ENCODE results near the gene ATRIP.
A peak's percentile ranks its signal among the peaks of the same experiment; 100 is the strongest.
"Not testable (repeated sequence)": the region's sequence is repeated elsewhere in the genome, so short reads cannot be mapped to it uniquely, and the experiment has no call there.

The ATRIP gene

DNA sequence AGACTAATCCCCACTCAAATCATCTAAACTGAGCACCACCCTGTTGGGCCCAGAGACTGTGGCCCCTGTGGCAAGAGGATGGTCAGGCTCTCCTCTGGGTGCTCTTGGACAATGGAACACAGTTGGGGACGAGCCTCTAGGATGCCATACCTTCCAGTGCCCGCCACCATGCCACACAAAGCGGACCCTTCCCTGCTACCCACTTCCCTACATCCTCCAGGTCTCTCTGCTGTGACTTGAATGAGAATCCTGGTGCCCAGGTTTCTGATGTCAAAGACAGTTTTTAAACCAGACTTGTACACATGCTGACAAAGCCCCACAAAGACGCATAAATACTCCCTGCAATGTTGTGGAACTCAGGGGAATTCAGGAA, 11.3 kb upstream of the ATRIP start:
- peak overlapping the region; percentile 92 for H3K27ac ChIP-seq
- DNase-seq (ENCODE audit: low read depth, low spot score): no peak

DNA sequence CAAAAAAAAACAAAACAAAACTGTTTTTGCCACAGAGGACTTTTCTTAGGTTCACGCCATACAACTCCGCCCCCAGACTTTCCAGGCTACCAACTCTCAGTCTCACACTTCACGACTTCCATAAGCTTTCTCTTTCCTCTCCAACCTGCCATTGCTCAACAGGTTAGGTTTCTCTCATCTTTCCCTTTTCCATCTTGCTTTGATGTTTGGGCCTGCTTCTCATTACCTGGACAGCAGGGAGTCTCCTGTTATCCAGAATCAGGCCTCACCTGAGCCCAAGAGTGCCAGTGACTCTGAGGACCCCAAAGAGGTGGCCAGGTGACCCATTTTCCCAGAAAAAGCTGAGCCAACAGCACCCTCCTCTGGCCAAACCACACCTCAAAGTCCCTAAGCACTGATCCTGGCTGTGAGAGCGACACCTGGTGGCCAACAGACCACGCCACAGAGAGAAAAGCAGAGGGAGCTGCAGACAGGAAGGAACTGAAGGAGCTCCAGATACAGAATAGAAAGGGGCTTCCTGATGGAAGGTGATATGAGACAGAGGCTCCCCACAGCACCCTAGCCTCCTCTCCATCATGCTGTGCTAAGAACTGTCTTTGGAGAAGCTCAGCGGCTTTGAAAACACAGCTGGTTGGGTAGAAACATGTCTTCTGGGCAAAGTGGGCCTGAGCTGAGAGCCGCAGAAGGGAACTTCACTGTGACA, 10.6 kb upstream of the ATRIP start:
- H3K27ac ChIP-seq: peak overlapping the region; percentile 92
- DNase-seq (ENCODE audit: low read depth, low spot score): peak; percentile 44

DNA sequence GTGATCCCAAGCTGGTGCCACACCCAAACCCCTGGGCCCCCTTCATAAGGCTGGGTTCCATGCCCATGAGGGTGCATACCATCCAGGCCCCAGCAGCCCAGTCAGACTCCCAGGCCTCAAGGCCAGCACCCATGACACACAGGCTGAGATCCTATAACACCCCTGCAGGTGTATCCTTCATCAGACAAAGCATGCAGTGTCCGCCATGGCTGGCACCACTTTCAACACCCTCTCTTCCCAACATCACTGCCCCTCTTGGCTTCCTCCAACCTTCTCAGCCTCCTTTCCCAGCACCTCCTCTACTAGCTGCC, 10.1 kb upstream of the ATRIP start:
- no peak overlapping the region for H3K27ac ChIP-seq
- DNase-seq (ENCODE audit: low read depth, low spot score): no peak

DNA sequence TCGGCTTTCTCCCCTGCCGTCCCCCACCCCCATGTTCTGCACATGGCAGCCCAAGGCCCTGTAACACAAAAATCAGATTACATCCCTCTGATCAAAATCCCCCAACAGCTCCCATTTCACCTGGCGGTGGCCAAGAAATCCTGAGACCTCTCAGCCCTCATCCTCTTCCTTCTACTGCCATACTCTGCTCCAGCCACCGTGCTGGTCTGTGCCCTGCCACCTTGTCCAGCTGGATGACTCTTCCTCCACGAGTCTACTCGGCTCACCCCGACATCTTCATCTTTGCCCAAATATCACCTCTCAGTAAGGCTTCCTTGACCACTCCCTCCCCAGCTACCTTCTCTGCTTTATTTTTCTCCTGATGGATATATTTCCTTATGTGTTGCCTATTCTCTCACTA, 9.7 kb upstream of the ATRIP start:
- H3K27ac ChIP-seq: no peak overlapping the region
- DNase-seq (ENCODE audit: low read depth, low spot score): no peak

DNA sequence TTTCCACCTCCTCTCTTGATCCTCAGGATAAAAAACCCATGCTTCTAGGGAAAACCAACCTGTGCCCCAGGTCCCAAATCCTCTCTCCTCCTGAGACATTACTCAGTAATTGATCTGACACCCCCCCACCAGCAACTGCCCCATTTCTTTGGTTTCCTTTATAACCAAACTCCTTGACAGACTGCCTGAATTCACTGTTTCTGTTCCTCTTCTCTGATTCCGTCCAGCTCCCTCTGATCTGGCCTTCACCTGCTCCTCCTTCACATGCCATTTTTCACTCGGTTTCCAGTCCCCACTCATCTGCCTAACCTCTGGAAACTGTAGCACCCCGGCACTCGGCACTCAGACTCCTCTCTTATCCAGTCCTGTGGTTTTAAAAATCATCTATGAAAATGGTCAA, 8.7 kb upstream of the ATRIP start:
- H3K27ac ChIP-seq: no peak overlapping the region
- no peak for DNase-seq (ENCODE audit: low read depth, low spot score)

DNA sequence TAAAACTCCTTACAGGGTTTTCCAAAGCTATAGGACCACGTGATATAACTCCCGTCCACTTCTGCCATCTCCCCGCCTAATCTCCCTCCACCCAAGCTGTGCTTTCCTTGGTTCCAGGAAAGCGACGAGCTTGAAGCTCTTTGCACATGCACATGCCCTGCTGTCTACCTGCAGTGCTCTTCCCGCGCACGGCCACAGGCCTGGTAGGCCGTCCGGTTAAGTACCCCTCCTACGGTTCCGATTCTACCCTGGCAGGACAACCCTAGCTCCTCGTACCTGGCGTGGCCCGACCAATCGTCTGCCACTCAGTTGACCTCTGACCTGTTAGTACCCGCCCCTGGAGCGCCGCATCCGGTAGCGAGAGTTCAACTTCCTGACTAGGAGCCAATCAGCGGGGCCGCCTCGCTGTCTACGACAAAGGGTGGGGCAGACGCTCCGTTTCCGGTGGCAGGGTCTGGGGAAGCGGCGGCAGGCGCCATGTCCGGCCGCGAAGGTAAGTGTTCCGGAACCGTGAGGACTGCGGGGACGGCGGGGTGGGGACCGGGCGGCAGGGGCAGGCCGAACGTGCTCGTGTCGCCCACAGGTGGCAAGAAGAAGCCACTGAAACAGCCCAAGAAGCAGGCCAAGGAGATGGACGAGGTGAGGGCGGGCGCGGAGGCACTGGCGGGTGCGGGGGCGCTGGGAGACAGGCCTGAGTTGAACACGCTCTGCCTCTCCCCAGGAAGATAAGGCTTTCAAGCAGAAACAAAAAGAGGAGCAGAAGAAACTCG, 6.5 kb upstream of the ATRIP start, which contains the start of the genes CCDC51 and TMA7:
Gene CCDC51 (minus strand): TSS at position 300 of the 770 bp plus-strand sequence. CDS start 4,991 bp downstream, outside the sequence.
Gene TMA7 (plus strand): TSS at position 438 of the 770 bp plus-strand sequence. CDS start 40 bp downstream, at position 478.
- peak; percentile 84 for DNase-seq (ENCODE audit: low read depth, low spot score)
- peak within 1 kb of the TSS; percentile 86 for H3K27ac ChIP-seq

DNA sequence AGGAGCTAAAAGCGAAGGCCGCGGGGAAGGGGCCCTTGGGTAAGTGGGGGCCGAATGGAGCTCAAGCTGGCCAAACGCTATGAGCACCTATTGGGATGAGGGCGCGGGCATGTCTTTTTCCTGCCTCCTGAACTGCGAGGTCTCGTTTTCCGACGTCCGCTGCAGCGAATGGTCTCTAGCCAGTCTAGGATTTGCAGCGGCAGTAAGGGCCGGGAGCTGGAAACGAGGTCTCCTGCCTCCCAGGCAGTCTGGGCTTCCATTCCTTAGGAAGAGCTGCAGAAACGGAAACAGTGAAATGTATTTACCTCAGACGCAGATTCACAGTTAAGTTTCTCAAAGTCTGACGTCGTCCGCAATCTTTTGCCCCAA, 6.0 kb upstream of the ATRIP start:
- H3K27ac ChIP-seq: peak overlapping the region; percentile 86
- no peak for DNase-seq (ENCODE audit: low read depth, low spot score)

DNA sequence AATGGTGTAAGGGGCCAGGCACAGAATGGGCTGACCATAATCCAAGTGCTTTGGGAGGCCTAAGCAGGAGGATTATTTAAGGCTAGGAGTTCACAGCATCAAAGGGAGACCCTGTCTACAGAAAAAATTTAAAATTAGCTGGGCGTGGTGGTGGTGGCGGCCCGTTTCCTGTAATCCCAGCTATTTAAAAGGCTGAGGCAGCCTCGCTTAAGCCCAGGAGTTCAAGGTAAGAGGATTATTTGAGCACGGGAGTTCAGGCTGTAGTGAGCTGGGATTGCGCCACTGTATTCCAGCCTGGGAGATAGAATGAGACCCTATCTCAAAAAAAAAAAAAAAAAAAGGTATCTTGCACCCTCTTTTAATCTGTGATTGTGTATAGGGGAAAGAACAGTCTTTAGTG, 4.6 kb upstream of the ATRIP start:
- DNase-seq (ENCODE audit: low read depth, low spot score): no peak
- H3K27ac ChIP-seq: peak overlapping the region; percentile 86

DNA sequence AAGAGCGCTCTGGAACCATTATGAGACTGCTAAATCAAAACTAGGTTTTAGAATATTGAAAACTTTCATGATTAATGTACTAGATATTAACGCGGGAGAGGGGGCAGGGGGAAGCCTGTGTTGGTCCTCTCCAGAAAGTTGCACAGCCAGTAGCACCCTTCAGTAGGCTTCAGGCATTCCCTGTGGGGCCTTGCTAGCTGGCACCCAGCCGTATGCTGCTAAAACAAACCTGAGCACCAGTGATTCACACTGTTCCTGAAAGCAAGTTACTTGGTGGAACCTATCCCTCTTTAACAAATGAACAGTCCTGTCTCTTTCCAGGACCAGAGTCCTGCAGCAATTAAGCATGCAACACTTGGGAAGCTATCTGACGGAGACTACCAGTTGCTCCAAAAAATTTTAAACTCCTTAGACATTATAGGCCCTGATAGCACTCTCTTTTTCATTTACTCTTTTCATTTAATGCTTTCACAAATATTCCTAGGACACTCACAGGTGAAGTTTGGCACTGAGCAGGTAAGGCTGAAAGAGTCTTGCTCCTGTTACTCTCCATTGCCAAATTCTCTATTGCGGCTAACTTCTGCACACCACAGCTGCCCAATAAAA, 1.2 kb upstream of the ATRIP start:
- DNase-seq (ENCODE audit: low read depth, low spot score): no peak
- no peak overlapping the region for H3K27ac ChIP-seq

DNA sequence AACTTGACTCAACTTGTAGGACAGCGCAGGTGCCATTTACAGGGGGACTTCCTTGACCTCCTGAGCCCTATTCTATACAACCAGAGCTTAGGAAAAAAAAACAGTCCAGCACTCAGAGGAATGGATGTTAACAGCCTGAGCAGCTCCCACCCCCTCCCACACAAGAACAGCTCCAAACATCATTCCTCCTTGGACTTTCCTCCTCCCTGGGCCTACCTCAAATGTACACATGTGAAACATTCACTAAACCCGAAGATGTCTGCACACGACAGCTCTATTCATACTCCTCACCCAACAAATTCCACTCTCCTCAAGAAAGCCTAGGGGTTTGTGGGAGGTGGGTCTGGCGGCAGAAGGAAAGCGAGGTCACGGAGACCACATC, 503 bp upstream of the ATRIP start:
- peak overlapping the region; percentile 72 for H3K27ac ChIP-seq
- no peak for DNase-seq (ENCODE audit: low read depth, low spot score)

DNA sequence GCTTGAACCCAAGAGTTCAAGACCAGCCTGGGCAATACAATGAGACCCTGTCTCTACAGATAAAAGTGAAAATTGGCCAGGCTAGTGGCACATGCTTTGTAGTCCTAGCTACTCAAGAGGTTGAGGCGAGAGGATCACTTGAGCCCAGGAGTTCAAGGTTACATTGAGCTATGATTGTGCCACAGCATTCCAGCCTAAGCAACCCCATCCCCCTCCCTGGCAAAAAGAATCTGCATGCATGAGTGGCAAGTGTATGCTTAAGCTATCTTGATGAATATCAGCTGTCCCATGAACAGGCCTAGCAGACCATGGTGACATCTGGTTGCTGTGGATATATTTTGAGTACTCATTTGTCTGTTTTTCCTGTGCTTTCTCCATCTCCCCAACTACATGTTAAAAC, 4.7 kb downstream of the ATRIP start:
- no peak overlapping the region for H3K27ac ChIP-seq
- no peak for DNase-seq (ENCODE audit: low read depth, low spot score)

DNA sequence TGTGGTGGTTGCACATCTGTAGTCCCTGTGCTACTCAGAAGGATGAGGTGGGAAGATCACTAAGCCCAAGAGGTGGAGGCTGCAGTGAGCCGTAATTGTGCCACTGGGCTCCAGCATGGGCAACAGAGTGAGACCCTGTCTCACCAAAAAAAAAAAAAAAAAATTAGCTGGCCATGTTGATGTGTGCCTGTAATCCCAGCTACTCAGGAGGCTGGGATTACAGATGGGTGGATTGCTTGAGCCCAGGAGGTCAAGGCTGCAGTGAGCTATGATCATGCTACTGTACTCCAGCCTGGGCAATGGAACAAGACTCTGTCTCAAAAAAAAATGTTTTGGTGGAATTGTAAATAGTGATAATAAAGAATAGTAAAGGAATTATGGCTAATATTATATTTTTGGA, 9.9 kb downstream of the ATRIP start:
- DNase-seq (ENCODE audit: low read depth, low spot score): no peak

DNA sequence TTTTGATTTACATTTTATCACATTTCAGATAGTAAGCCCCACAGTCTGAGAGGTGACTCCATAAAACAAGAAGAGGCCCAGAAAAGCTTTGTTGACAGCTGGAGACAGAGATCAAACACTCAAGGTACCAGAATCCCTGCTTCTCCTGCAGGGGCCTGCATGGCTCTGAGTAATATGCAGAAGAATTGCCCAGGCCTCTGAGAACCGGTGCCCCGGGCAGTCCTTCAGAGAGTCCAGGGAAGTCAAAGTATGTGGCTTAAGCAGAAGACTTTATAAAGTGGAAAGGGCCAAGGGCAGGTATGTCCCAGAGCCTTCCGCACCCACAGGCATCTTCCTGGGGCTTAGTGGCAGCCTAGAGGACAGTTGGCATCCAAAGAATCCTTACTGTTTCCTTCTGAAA, 12.8 kb downstream of the ATRIP start:
- DNase-seq (ENCODE audit: low read depth, low spot score): no peak
- H3K27ac ChIP-seq: no peak overlapping the region

More for the DNA sequence above, 9.9 kb downstream of the ATRIP start:
- no peak overlapping the region for H3K27ac ChIP-seq

DNA sequence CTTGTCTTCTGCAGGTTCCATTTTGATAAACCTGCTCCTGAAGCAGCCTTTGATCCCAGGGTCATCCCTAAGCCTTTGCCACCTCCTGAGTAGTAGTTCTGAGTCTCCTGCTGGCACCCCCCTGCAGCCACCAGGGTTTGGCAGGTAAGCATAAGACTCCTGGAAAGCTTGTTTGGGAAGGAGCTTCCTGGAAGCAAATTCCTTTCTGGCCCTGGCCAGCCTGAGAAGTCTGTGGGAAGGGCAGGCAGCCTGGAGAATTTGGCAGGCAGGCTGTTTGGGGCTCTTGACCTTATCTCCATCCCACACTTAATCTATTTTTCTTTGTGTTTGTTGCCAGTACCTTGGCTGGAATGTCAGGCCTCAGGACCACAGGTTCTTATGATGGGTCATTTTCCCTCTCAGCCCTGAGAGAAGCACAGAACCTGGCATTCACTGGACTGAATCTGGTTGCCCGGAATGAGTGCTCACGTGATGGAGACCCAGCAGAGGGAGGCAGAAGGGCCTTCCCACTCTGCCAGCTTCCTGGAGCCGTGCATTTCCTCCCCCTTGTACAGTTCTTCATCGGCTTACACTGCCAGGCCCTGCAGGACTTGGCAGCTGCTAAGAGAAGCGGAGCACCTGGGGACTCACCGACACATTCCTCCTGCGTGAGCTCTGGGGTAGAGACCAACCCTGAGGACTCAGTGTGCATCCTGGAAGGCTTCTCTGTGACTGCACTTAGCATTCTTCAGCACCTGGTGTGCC, 13.4 kb downstream of the ATRIP start:
- no peak for DNase-seq (ENCODE audit: low read depth, low spot score)
- no peak overlapping the region for H3K27ac ChIP-seq

DNA sequence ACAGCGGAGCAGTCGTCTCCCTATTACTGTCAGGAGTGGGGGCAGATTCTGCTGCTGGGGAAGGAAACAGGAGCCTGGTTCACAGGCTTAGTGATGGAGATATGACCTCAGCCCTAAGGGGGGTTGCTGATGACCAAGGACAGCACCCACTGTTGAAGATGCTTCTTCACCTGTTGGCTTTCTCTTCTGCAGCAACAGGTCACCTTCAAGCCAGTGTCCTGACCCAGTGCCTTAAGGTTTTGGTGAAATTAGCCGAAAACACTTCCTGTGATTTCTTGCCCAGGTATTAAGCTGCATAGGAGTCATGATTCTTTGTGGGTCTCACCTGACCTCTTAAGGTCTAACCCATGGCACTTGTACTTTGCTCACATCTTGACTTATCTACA, 14.0 kb downstream of the ATRIP start:
- DNase-seq (ENCODE audit: low read depth, low spot score): no peak
- H3K27ac ChIP-seq: no peak overlapping the region

DNA sequence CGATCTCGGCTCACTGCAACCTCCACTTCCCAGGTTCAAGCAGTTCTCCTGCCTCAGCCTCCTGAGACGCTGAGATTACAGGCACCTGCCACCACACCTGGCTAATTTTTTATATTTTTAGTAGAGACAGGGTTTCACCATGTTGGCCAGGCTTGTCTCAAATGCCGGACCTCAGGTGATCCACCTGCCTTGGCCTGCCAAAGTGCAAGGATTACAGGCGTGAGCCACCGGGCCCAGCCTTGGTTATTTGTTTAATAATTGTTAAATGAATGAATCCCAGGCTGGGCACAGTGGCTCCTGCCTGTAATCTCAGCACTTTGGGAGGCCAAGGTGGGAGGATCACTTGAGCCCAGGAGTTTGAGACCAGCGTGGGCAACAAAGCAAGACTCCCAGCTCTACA, 15.2 kb downstream of the ATRIP start:
- not testable (repeated sequence) for H3K27ac ChIP-seq; DNase-seq (ENCODE audit: low read depth, low spot score)

DNA sequence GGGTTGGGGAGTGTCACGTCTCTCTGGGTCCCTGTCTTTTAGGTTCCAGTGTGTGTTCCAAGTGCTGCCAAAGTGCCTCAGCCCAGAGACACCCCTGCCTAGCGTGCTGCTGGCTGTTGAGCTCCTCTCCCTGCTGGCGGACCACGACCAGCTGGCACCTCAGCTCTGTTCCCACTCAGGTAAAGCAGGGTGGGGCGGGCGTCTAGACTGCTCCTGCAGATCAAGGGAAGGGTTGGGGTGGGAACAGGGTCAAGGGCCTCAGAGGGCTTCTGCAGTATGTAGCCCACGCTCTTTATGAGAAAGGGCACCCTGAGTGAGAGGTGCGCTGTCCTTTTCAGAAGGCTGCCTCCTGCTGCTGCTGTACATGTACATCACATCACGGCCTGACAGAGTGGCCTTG, 17.2 kb downstream of the ATRIP start:
- H3K27ac ChIP-seq: no peak overlapping the region
- no peak for DNase-seq (ENCODE audit: low read depth, low spot score)

DNA sequence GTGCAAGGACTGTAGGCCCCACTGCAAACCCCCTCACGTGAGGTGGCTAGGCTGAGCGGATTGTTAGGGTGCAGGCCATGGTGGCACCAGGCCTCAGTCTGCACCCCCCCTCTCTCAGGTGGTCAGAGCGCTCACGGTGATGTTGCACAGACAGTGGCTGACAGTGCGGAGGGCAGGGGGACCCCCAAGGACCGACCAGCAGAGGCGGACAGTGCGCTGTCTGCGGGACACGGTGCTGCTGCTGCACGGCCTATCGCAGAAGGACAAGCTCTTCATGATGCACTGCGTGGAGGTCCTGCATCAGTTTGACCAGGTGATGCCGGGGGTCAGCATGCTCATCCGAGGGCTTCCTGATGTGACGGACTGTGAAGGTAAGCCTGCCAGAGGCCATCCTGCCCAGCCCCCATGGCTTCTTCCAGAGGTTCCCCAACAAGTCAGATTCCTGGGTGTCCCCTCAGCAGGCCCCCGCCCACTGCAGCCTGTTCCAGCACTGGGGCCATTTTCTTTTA, 18.2 kb downstream of the ATRIP start:
- peak overlapping the region; percentile 98 for H3K27ac ChIP-seq
- no peak for DNase-seq (ENCODE audit: low read depth, low spot score)

DNA sequence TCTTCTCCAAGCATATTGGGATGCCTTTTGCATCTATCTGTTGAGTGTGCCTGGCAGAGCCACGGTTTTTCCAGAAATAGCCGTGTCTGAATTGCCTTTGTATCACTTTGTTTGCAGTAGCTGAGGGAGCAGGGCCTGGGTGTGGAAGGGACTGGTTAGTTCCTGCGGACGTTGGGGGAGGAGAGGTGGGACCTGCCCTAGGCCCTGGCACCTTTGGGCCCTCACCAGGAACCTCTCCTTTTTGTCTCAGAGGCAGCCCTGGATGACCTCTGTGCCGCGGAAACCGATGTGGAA, 18.6 kb downstream of the ATRIP start:
- H3K27ac ChIP-seq: peak overlapping the region; percentile 98
- DNase-seq (ENCODE audit: low read depth, low spot score): no peak

DNA sequence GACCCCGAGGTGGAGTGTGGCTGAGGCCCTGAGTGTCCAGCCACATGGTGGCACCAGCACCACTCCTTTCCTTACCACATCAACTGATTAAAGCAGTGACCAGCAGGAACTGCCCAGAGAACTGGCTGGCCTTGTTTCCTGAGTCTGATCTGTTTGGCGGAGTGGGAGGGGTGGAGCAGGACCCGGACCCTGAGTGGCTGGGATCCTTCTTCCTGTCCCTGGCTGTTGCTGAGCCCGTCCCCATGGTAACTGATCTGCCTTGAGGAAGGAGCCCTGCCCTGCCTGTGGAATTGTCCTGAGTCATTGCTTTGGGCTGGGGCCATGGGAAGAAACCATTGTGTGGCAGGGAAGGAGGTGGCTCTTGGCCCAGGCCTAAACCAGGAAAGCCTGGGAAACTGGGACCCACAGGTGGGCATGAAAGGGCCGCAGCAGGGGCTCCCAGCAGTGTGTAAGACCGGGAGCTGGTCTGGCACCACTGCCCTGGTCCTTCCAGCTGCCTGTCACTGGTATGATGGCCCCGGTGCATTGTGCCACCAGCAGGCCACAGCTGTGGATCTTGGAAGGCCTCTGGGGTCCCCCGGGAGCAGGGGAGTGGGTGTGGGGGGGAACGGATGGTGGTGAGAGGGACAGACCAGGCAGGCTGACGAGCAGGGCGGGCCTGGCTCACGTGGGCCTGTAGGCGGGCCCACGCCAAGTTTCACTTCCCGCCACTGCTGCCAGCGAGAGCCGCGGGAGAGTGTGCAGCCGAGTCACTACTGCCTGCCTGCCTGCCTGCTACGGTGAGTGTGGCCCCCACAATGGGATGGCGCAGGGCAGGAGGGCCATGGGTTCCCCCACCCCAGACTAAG, 19.2 kb downstream of the ATRIP start:
- peak; percentile 99 for DNase-seq (ENCODE audit: low read depth, low spot score)
- H3K27ac ChIP-seq: peak overlapping the region; percentile 98

All from epithelial cell of prostate (primary cell).